Measurements from ENCODE around the gene XPR1.
"Not testable (repeated sequence)": the region's sequence is repeated elsewhere in the genome, so short reads cannot be mapped to it uniquely, and the experiment has no call there.

The XPR1 gene

GRCh38 chr1:180816132-180816531, 184.3 kb downstream of the XPR1 start:
- DNase-seq (ENCODE audit: low read depth): no peak
- no peak overlapping the region for H3K4me3 ChIP-seq (ENCODE audit: low read depth, low read length)
- TF ChIP-seq POLR2A (IDR thresholded peaks at IDR 0.05; ENCODE audit: extremely low read depth, insufficient read length) (no peak), MAX (IDR thresholded peaks at IDR 0.05; ENCODE audit: low read depth, low read length) (no peak), CTCF (IDR thresholded peaks at IDR 0.05; ENCODE audit: low read depth, low read length) (no peak), MYC (IDR thresholded peaks at IDR 0.05; ENCODE audit: low read depth, low read length) (no peak)

- DNase-seq (ENCODE audit: low read depth): no peak
- H3K4me3 ChIP-seq (ENCODE audit: low read depth, low read length): no peak overlapping the region
- TF ChIP-seq MAX (IDR thresholded peaks at IDR 0.05; ENCODE audit: low read depth, low read length) (no peak), MYC (IDR thresholded peaks at IDR 0.05; ENCODE audit: low read depth, low read length) (no peak), POLR2A (IDR thresholded peaks at IDR 0.05; ENCODE audit: extremely low read depth, insufficient read length) (no peak), CTCF (IDR thresholded peaks at IDR 0.05; ENCODE audit: low read depth, low read length) (no peak)
Observed at GRCh38 chr1:180821970-180822369, 190.1 kb downstream of the XPR1 start.

- H3K4me3 ChIP-seq (ENCODE audit: low read depth, low read length); DNase-seq (ENCODE audit: low read depth): not testable (repeated sequence)
Observed at GRCh38 chr1:180831507-180831906, 199.7 kb downstream of the XPR1 start.

GRCh38 chr1:180833180-180833579, 201.4 kb downstream of the XPR1 start:
- H3K4me3 ChIP-seq (ENCODE audit: low read depth, low read length); DNase-seq (ENCODE audit: low read depth): not testable (repeated sequence)

GRCh38 chr1:180836449-180836848, 204.6 kb downstream of the XPR1 start:
- no peak overlapping the region for H3K4me3 ChIP-seq (ENCODE audit: low read depth, low read length)
- DNase-seq (ENCODE audit: low read depth): no peak
- TF ChIP-seq POLR2A (IDR thresholded peaks at IDR 0.05; ENCODE audit: extremely low read depth, insufficient read length): no peak
- no peak for TF ChIP-seq CTCF (IDR thresholded peaks at IDR 0.05; ENCODE audit: low read depth, low read length)
- TF ChIP-seq MAX (IDR thresholded peaks at IDR 0.05; ENCODE audit: low read depth, low read length): no peak
- TF ChIP-seq MYC (IDR thresholded peaks at IDR 0.05; ENCODE audit: low read depth, low read length): no peak

GRCh38 chr1:180837020-180837419, 205.2 kb downstream of the XPR1 start:
- no peak overlapping the region for H3K4me3 ChIP-seq (ENCODE audit: low read depth, low read length)
- TF ChIP-seq POLR2A (IDR thresholded peaks at IDR 0.05; ENCODE audit: extremely low read depth, insufficient read length): no peak
- no peak for TF ChIP-seq MAX (IDR thresholded peaks at IDR 0.05; ENCODE audit: low read depth, low read length)
- TF ChIP-seq CTCF (IDR thresholded peaks at IDR 0.05; ENCODE audit: low read depth, low read length): no peak
- TF ChIP-seq MYC (IDR thresholded peaks at IDR 0.05; ENCODE audit: low read depth, low read length): no peak
- DNase-seq (ENCODE audit: low read depth): no peak

- H3K4me3 ChIP-seq (ENCODE audit: low read depth, low read length): no peak overlapping the region
- TF ChIP-seq MYC (IDR thresholded peaks at IDR 0.05; ENCODE audit: low read depth, low read length) (no peak), CTCF (IDR thresholded peaks at IDR 0.05; ENCODE audit: low read depth, low read length) (no peak), POLR2A (IDR thresholded peaks at IDR 0.05; ENCODE audit: extremely low read depth, insufficient read length) (no peak), MAX (IDR thresholded peaks at IDR 0.05; ENCODE audit: low read depth, low read length) (no peak)
Observed at GRCh38 chr1:180838535-180838934, 206.7 kb downstream of the XPR1 start.

More at GRCh38 chr1:180838535-180838934, 206.7 kb downstream of the XPR1 start:
- no peak for DNase-seq (ENCODE audit: low read depth)
